Stimulated activated CD4-positive, alpha-beta T cell treated with anti-CD3 and anti-CD28 coated beads, Interleukin-12 subunit alpha, Interleukin-12 subunit beta, amount 100 ng/mL, for 48 hours (primary cell): Measurements from ENCODE around the gene GABBR1.

Experiments used
- DNase-seq, 3 donors: peaks; one replicate each; pipeline ENCODE4 v3.0.0-alpha.2; 2020; ENCODE audit warnings: low read depth in 2 of 3, low spot score in 1 of 3

The GABBR1 gene

DNA sequence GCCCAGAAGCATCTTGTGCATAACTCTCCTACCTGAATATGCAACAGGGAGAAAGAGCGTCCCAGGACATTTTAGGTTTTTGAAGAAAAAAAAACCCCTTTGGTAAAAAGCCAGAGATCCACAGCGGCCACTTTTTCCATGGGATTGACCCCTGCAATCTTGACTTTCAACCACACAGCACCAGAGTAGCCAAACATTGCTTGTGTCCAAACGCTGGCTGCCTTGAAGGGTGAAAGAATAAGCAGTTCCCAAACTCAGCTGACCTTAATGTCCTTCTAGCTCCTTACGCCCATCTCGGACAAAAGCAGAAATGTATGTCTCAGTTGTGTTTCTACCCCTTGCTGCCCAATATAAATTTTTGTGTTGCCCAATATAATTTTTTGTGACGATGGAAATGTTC, 22.7 kb upstream of the GABBR1 start:
- DNase-seq = no peak

DNA sequence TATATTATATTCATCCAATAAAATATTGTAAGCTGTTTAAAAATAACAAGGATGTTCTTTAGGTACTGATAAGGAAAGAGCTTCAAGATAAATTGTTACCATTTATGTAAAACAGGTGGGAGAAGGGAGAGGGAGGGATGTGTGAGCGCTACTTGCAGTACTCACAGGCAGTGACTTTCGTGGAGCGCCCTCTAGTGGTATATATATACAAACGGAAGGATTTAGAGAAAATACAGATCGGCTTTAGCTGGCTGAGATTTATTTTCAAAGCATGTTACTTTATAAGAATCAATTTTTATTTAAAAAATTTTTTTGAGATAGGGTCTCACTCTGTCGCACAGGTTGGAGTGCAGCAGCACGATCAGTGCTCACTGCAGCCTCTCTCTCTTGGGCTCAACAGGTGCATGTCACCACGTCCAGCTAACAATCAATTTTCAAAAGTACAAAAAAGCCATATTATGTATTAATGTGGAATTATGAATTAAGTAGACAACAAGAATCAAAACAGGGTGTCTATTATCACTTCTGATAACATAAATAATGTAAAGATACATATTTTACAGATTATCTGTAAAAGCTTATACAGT, 20.6 kb upstream of the GABBR1 start:
- no peak for DNase-seq

DNA sequence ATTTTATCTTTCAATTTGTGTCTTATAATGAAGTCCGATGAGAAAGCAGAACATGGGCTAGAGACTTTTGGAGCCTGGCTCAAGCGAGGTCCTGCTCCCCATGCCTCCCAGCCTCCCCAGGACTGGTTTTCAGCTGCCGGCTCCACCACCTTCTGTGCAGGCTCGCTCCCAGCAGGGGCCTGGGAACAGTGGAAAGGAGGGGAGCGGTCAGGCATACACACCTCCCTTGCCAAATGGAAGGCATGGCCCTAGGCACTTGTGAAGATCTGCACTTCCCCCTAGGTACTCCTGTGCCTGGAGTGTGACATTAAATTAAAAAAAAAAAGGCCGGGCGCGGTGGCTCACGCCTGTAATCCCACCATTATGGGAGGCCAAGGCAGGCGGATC, 19.2 kb upstream of the GABBR1 start:
- DNase-seq = no peak

DNA sequence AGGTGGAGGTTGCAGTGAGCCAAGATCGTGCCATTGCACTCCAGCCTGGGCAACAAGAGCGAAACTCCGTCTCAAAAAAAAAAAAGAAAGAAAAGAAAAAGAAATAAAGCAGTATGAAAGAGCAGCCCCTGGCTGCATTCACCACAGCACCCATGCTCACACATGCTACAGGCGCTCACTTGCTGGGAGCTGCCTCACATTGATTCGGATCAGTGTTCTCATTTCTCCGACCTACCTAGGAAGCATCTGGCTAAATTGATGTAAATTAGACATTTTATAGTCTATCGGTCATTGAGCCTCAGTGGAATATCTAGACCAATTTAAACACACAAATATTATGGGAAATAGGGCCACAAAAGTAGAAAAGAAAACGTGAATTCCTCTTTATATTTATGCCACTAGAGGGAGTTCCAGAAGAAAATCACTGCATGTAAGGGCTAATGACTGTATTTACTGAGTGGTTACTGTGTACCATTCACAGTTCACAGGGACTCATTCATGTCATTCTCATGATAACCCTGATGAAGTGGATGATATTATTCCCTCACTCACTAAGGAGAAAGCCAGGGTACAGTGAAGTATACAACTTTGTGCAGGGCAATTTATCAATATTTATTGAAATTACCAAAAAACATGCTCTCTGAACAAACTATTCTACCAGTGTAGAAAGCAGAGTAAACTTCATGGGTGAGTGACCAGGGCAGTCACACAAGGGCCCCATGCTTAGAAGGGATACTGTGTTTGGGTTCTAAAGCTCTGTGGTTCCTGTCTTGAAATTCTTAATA, 18.6 kb upstream of the GABBR1 start:
- DNase-seq = no peak

DNA sequence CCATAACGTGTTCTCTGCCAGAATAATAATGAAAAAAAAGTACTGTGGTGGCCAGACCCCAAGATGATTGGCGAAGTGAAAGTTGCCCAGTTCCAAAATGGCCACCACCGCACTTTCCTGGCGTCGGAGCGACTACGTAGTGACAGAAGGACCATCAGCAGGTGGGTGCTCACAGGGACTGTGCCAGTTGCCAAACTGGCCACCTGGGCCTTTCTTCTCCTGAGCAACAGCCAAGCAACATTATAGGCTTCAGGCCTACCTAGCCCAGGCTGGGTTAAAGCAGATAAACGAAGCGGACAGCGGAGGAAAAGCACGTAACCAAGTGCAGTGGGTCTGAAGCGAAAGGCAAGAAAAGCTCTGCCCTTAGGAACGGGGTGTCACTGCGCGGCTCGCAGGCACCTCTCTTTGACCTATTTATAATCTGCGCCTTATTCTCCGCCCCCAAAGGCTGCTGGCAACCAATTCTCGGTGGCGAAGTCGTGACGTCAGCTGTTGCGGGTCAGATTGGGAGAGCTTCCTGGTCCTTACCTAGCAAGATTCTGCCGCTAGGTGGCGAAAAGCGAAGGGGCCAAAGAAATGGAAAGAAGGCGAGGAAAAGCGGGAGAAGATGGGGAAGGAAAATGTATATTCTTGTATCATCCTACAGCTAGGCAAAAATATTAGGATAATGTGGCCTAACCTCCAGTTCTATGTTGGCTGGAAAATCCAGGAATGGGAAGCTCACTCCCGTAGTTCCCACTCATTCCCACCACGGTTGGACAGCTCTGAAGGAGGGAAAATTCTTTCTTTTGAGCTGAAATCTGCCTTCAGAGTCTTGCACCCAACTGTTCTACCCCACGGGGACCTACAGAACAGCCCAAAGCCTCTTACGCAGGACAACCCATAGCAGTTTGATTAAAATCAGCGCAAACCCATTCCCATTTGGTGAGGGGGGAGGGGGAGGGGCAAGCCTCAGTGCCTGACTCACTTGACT, 17.0 kb upstream of the GABBR1 start:
- peak; percentile 95 to 98 (median 97) for DNase-seq

DNA sequence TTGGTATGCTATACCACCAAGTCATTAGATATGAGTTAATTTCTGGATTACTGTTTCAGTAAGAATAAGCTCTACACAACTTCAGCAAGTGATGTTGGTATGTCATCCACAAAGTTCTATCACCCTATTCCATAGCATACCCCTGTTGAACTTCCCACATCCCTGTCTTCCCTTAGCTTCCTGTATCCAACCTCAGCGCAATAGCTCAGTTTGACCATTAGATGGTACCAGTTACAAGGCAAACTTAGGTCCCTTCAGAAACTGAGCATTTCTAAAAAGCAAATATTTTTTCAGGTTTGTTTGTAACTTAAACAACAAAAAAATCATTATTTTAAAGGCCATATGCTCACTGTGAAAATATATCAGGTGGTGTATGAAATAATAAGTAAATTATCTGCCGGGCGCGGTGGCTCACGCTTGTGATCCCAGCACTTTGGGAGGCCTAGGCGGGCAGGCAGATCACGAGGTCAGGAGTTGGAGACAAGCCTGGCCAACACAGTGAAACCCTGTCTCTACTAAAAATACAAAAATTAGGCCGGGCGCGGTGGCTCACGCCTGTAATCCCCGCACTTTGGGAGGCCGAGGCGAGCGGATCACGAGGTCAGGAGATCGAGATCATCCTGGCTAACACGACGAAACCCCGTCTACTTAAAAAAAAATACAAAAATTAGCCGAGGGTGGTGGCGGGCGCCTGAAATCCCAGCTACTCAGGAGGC, 15.1 kb upstream of the GABBR1 start:
- DNase-seq = no peak

DNA sequence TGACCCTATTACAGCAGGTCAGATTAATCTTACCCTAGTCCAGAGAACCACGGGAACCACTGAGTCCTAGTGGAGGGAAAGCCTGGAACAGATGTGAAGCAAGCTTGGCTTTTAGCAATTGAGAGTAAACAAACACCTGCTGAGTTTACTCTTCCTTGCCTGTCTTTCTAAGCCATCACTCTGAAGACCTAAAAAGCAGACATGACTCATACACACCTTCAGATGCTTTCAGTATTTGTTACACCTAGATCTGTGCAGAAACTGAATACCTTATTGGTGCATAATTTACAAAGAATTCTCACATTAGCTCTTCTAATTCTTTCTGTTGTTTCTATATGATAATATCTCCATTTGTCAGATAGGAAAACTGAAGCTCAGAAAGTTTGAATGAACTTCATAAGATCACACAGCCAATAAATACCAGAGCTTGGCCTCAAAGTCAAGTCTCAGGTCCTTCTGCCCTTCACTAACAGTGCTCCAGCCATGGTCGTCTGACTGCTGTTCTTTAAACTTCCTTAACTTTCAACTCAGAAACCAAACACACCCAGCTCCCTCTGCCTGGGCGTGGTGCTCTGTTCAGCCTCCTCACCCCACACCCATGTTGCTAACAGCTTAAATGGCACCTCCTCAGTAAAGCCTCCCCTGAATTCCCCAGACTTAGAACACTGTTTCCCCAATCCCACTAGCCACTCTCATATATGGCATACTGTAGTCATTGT, 8.6 kb upstream of the GABBR1 start:
- DNase-seq = no peak

DNA sequence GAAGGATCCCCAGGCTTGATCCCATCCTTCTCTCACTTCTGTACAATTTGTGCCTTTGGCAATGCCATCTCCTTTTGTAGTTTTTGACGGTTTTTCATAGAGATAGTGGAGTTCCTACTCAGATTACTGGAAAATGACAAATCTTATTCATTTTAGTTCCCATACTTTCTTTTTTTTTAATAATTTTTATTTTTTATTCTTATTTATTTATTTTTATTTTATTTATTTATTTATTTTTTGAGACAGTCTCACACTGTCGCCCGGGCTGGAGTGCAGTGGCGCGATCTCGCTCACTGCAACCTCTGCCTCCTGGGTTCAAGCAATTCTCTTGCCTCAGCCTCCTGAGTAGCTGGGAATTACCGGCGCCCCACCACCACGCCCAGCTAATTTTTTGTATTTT, 4.3 kb upstream of the GABBR1 start:
- no peak for DNase-seq

DNA sequence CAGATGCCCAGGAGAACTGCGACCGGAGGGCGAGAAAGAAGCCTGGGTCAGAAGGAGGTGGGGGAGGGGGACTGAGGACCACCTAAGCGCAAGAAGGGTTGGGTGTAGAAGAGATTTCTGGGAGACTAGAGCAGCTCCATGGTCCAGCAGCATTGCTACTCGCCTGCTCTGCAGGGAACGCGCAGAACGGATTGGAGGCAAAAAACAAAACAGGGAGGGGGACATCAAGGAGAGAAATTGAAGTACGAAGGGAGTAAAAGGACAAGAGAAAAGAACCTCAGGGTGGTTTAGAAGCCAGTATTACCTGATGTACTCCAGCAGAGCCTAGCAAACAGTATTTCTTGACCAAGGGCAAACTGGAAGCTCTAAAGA, 537 bp upstream of the GABBR1 start:
- no peak for DNase-seq

DNA sequence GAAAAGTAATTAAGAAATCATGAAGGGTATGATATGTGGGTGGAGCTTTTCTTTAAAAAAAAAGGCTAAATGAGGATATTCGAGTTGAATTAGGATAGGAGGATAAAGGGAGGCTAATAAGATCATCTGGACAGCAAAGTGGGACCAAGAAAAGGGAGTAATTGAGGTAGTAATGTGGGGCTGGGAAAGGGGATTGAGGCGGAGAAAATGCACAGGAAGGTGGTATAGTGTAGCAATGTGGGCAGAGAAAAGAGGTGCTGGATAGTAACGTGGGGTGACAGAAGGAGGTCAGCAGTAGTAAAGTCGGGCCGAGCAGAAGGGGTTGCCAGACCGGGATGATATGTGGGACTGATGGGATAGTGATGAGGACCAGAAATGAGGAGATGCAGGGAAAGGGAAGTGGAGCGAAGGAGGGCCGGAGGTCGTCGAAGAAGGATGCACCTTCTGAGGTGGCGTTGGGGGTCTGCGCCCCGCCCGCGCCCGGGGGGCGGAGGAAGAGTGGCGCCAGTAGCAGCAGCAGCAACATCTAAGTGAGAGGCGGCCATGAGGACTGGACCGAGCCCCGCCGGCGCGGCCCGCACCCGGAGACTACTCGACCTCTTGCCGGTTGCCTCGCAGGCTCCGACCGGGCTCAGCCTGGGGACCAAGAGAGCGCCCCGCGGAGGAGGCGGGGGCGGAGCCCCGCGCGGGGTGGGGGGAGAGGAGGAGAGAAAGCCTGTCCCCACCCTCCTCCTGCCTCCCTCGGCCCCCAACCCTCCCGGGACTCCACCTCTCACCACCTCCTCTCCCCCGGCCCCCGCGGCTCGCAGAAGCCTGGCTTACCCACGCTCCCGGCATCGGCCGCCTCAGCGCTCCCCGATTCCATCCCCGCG, 887 bp downstream of the GABBR1 start:
- no peak for DNase-seq

DNA sequence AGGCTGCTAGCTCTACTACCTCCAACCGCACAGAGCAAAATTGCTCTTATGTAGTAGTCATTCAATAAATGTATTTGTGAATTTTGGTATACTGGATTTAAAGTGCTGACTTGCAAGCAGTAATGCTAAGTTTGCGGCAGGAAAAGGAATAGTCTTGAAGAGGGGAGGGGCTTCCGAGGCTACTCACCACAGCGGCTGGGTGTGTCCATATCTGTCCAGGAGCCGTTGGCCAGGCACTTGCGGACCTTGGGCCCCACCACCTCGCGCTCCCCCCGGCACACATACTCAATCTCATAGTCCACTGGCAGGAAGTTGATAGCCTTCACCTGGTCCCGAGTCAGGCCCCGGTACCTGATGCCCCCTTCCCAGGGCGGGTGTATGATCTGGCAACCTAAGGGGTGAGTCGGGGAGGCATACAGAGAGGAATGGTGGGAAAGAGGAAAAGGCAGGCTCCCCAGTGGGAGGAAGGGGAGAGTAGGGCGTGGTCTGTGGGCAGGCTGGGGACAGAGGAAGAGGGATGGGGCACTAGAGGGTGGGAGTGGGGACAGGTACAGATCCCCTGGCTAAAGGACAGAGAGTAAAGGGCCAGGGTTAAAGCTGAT, 1.7 kb downstream of the GABBR1 start:
- no peak for DNase-seq

DNA sequence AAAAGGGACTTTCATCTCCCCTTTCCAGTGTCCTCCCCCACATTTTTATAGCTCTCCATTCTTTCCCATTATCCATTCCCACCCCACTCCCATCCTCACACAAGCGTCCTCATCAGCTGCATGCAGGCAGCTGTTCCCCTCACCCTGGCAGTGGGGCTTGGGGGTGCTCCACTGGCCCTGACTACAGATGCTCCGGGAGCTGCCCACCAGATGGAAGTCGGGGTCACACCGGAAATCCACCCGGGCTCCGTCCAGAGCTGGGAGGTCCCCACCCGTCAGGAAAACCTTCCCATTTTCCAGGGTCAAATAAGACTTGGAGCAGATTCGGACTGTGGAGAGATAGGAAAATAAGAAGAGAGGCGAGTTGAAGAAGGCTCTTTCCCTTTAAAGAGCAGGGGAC, 2.7 kb downstream of the GABBR1 start:
- no peak for DNase-seq

DNA sequence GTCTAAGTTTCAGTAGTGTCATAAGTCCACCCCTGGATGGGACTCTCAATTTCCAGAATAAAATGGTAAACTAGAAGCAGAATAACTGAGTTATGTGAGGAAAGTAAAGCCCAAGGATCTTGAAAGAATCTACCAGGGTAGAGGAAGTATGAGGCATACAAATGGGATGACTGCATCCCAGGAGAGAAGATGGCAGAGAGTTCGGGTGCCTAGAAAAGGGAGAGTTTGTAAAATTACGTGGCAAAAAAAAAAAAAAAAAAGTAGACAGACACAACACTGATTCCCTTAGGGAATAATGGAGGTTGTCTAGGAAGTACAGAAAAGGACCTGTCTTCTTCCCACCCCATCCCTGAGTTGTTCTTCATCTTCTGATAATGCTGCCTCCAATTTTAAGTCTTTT, 3.4 kb downstream of the GABBR1 start:
- DNase-seq = no peak

DNA sequence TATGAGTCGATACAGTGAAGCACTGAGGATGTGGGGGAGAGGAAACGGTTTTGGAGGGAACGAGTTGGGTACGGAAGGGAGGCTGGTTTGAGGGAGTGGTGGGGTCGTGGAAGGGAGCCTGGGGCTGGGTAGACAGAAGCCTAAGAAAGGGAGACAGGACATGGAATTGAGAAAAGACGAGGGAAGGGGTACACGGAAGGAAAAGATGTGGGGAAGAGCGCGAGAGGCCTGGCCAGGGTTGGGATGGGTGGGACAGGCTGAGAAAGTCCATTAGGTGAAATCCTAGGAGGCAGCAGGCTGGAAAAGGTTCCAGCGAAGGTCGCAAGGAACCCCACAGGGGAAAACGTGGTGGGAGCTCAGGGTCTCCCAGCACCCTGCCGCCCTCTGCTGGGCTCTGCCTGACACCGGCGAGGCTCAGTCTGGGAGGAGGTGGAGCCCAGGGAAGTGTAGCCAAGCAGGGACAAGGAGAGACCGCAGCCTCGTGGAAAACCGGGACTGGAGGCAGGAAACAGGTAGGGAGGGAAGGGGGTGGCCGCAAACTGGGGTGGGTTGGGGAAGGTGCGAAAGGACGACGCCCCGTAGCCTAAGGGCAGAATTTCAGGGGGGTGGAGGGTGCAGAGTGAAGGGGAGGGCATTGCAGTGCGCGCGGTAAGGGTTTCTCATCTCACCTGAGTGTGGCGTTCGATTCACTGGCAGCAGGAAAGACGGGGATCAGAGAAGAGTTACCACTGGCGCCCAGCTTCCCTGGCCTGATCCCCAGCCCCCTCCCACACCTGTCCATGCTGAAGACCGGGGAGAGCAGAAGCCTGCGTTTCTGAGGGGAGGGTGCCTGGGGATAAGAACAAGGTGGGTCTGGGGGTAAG, 4.3 kb downstream of the GABBR1 start:
- peak in 2 of 3 donors; percentile 30 to 54 for DNase-seq

DNA sequence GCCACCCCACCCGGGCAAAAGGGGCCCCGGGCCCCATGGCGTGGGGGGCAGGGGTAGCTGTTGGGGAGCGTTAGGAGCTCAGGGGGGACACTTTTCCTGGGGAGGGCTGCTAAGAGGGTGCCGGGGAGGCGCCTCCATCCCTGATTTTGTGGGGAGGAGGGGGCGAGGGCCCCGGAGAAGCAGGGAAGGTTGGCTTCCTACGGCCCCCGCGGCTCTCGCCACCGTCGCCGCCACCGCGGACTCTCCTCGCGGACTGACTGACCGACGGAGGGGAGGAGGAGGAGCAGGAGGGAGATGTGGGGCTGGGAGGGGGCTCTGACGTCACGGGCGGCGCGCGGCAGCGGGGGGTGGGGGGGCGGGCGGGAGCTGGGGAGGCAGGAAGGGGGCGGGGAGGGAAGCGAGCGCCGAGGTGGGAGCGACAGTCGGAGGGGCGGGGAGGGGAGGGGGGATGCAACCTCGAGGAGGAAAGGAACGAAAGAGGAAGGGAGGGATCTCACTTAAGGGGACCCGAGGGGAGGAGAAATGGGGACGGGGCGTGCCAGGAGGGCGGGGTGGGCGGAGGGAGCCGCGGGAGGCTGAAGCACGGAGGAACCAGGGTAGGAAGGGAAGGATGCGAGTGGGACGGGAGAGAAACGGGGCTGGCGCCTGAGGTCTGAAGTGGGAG, 5.1 kb downstream of the GABBR1 start:
- DNase-seq = peak; percentile 7 to 42 (median 35)

DNA sequence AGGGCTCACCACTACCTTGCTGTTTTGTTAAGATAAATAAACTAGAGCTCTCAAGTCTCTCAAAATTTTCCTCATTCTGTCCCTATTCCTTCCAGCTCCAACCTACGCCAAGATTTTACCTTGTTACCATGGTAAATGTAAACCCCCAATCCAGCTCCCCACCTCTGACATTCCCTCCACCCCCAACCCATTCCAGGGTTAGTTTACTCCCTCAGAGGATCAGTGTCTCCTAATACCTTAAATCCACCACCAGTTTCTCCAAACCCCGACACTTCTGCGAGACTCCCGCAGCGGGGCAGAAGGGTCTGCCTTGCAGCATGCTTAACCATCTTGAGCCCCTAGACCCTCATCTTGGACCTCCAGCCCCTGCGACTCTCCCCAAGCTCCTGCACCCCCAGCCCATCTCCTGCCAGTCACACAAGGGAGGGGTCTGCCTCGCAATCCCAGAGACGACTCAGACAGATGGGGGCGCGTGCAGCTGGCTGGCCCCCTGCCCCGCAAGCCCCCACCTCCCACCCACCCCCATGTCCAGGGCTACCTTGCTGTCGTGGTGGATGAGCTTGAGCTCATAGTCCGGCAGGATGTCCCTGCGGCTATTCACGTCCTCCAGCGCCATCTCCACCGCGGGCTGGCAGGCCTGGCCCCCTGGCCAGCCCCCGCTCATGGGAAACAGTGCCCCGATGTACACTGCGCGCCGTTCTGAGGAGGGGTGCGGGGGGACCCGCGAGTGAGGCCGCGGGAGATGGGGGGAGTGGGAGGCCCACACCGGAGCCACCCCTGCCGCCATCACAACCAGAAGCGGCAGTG, 5.8 kb downstream of the GABBR1 start:
- DNase-seq = no peak

DNA sequence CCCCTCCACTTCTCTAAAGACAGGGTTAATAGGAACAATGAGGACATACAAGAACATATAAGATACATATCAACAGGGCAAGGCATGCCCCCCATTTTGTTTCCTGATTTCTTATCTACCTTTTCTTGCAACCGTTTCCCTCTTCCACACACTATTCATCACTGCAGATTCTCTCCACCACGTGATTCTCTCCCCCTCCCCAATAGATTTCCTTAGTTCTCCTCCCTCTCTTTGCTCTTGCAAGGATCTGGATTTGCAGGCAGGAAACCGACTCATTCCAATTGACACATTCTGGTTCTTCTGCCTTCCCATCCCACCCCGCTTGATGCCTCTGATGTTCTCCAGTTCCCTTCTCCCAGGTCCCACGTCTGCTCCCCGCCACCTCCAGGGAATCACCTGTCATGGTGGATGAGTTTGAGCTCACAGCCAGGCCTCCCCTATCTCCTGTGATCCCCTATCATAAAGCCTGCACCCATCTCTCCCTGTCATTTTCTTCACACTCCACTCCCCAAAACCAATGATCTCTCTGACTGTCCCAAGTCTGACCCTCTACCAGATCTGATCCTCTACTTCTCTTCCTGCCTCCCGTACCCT, 7.5 kb downstream of the GABBR1 start:
- no peak for DNase-seq
